OCI-LY1 (cell line): Measurements from ENCODE around the gene FAM98B.

Experiments
- H2AFZ ChIP-seq: fragments of 200-600 bp; sonication (generic), shearing (Covaris generic); 2 replicates; pipeline ENCODE4 v1.6.0; 2014; ENCODE audit warnings: antibody characterized with exemption, mild to moderate bottlenecking, low read length
- H3F3A ChIP-seq: fragments of 200-600 bp; sonication (generic), shearing (Covaris generic); 2 replicates; pipeline ENCODE4 v1.6.0; 2014; ENCODE audit warnings: mild to moderate bottlenecking, antibody characterized with exemption, low read length, moderate library complexity; ENCODE audit not compliant: insufficient read depth
- H3K27ac ChIP-seq: fragments of 200-600 bp; sonication (generic); 2 replicates; pipeline ENCODE4 v1.5.1; 2014; ENCODE audit warnings: low read length, mixed run types, mild to moderate bottlenecking, low read depth; ENCODE audit not compliant: poor library complexity, severe bottlenecking
- H3K27me3 ChIP-seq: fragments of 200-600 bp; sonication (generic); 2 replicates; pipeline ENCODE4 v1.6.0; 2014; ENCODE audit warnings: antibody characterized with exemption, mild to moderate bottlenecking, low read length, moderate library complexity; ENCODE audit not compliant: insufficient read depth
- H3K36me3 ChIP-seq: fragments of 200-600 bp; sonication (generic); 2 replicates; pipeline ENCODE4 v1.6.1; 2014; ENCODE audit warnings: mild to moderate bottlenecking, antibody characterized with exemption, low read length, moderate library complexity, mixed read lengths; ENCODE audit not compliant: insufficient read depth
- H3K4me1 ChIP-seq: fragments of 200-600 bp; sonication (generic); 2 replicates; pipeline ENCODE4 v1.5.1; 2014; ENCODE audit warnings: mild to moderate bottlenecking, low read length, moderate library complexity; ENCODE audit not compliant: insufficient read depth, severe bottlenecking
- H3K4me2 ChIP-seq: fragments of 200-600 bp; sonication (generic), shearing (Covaris generic); 2 replicates; pipeline ENCODE4 v1.6.1; 2014; ENCODE audit warnings: low read length
- H3K4me3 ChIP-seq: fragments of 200-600 bp; sonication (generic); 2 replicates; pipeline ENCODE4 v1.5.1; 2014; ENCODE audit warnings: low read length, low read depth, mild to moderate bottlenecking, mixed read lengths; ENCODE audit not compliant: poor library complexity, severe bottlenecking
- H3K79me2 ChIP-seq: fragments of 200-600 bp; shearing (Covaris generic); 2 replicates; pipeline ENCODE4 v1.6.1; 2016; ENCODE audit warnings: mixed run types, low read length, mixed read lengths; ENCODE audit not compliant: insufficient read depth
- H3K9ac ChIP-seq: fragments of 200-600 bp; sonication (generic), shearing (Covaris generic); 2 replicates; pipeline ENCODE4 v1.6.1; 2014; ENCODE audit warnings: mild to moderate bottlenecking, low read length, mixed read lengths
- H3K9me2 ChIP-seq: fragments of 200-600 bp; sonication (generic), shearing (Covaris generic); 2 replicates; pipeline ENCODE4 v1.6.1; 2014; ENCODE audit warnings: low read depth, mild to moderate bottlenecking, low read length, mixed read lengths
- H3K9me3 ChIP-seq: fragments of 200-600 bp; shearing (Covaris generic); 2 replicates; pipeline ENCODE4 v1.6.1; 2014; ENCODE audit warnings: low read length, mixed read lengths
- H4K20me1 ChIP-seq: fragments of 200-600 bp; sonication (generic), shearing (Covaris generic); 2 replicates; pipeline ENCODE4 v1.6.0; 2016; ENCODE audit warnings: mild to moderate bottlenecking, low read length; ENCODE audit not compliant: insufficient read depth
- CTCF ChIP-seq: fragments of 200-600 bp; sonication (generic), shearing (Covaris generic); IDR thresholded peaks from 2 replicates; pipeline ENCODE4 v1.5.1; 2017; ENCODE audit warnings: mild to moderate bottlenecking, antibody characterized with exemption, low read length, moderate library complexity, mixed read lengths
- EZH2 ChIP-seq: fragments of 200-600 bp; sonication (generic), shearing (Covaris generic); IDR thresholded peaks from 2 replicates; pipeline ENCODE4 v1.8.0; 2017; ENCODE audit warnings: borderline replicate concordance, mixed run types, mild to moderate bottlenecking, antibody characterized with exemption, low read length, moderate library complexity, mixed read lengths

The FAM98B gene

GRCh38 chr15:38507570-38507969 is 53.6 kb downstream of the FAM98B start:
- Histone ChIP-seq H3F3A (no peaks in the 10 kb centered on the region), H3K27me3 (no peaks in the 10 kb centered on the region), H3K36me3 (peaks cover 57% of the 10 kb centered on the region), H3K4me1 (no peaks in the 10 kb centered on the region), H3K9me2 (no peaks in the 10 kb centered on the region), H3K79me2 (no peaks in the 10 kb centered on the region), H2AFZ (no peak overlapping the region), H4K20me1 (no peaks in the 10 kb centered on the region), H3K27ac (no peak overlapping the region), H3K9ac (no peak overlapping the region), H3K4me2 (no peak overlapping the region), H3K9me3 (no peaks in the 10 kb centered on the region), H3K4me3 (no peak overlapping the region)
- TF ChIP-seq EZH2 (no peak), CTCF (no peak)

DNA sequence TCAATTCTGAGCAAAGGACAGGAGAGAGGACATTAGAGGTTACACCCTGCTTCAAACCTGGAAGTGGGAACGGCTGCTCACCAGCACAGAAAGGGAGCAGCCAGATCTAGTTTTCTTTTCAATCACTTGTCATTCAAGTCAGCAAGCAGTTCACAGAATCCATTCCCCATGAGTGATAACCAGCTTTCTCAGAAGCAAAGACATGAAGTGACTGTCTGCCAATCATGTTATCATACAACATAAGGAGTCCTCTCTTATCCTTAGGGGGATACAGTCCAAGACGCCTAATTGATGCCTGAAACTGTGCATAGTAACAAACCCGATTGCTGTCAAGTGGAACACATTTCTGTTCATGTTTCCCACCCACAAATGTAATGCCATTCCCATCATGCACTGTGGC is 54.7 kb downstream of the FAM98B start:
- TF ChIP-seq CTCF, result no peak
- no peak for TF ChIP-seq EZH2
- H3K4me1 ChIP-seq, result no peaks in the 10 kb centered on the region
- H3K4me3 ChIP-seq, result no peak overlapping the region
- no peak overlapping the region for H3K4me2 ChIP-seq
- H3K27me3 ChIP-seq, result no peaks in the 10 kb centered on the region
- H3F3A ChIP-seq, result no peaks in the 10 kb centered on the region
- no peaks in the 10 kb centered on the region for H3K9me2 ChIP-seq
- H3K36me3 ChIP-seq, result peaks cover 58% of the 10 kb centered on the region
- no peak overlapping the region for H3K9ac ChIP-seq
- no peak overlapping the region for H3K27ac ChIP-seq
- no peak overlapping the region for H2AFZ ChIP-seq
- H3K79me2 ChIP-seq, result no peaks in the 10 kb centered on the region
- no peaks in the 10 kb centered on the region for H3K9me3 ChIP-seq
- no peaks in the 10 kb centered on the region for H4K20me1 ChIP-seq

- Histone ChIP-seq H3K4me3 (no peak overlapping the region), H4K20me1 (no peaks in the 10 kb centered on the region), H3K9me2 (no peaks in the 10 kb centered on the region), H3K36me3 (peaks cover 56% of the 10 kb centered on the region), H3K27ac (no peak overlapping the region), H3K9me3 (no peaks in the 10 kb centered on the region), H3K27me3 (no peaks in the 10 kb centered on the region), H3K4me2 (no peak overlapping the region), H3K9ac (no peak overlapping the region), H3K4me1 (no peaks in the 10 kb centered on the region), H3K79me2 (no peaks in the 10 kb centered on the region), H2AFZ (no peak overlapping the region), H3F3A (no peaks in the 10 kb centered on the region)
- TF ChIP-seq EZH2 (no peak), CTCF (no peak)
These were observed 55.2 kb downstream of the FAM98B start for GRCh38 chr15:38509152-38509551.
